ENCODE data around the gene CRIM1. TPM values are rescaled to one million over a fixed set of nuclear protein-coding genes. Genes with fewer than 3 reads are reported as not detected.

CRIM1 gene
- total RNA-seq, 1 donor from 2014 or later, result 30.3 TPM

DNA sequence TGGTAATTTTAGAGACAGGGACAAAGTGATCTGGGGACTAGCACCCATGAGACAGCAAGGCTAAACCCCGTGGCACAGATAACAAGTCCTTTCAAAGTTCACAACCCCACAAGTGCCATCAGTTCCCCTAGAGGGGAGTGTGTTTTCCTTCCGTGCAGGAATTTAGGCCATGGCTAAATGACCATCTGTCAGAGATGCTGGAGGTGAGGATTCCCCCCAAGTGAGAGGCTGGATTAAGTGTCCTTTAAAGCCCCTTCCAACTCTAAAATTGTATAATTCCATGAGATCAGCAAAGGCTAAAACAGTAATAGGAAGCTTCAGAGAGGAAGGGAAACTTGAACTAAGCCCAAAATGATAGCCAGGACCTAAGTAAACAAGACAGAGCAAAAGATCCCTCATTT, 233.7 kb downstream of the CRIM1 start:
- Mint-ChIP-seq H3K4me1 (ENCODE audit: unreplicated experiment) (peaks cover 10% of the 10 kb centered on the region), H3K36me3 (peaks cover 51% of the 10 kb centered on the region), H3K27ac (no peak overlapping the region), H3K9me3 (no peaks in the 10 kb centered on the region), H3K27me3 (no peaks in the 10 kb centered on the region), H3K4me3 (no peak overlapping the region)
- DNase-seq (ENCODE audit: extremely low spot score, unreplicated experiment), result no peak
- no peak for TF ChIP-seq CTCF (conservative IDR thresholded peaks at IDR 0.05)

- Mint-ChIP-seq H3K36me3 (peaks cover 33% of the 10 kb centered on the region), H3K4me1 (ENCODE audit: unreplicated experiment) (peaks cover 39% of the 10 kb centered on the region), H3K4me3 (peak overlapping the region; percentile 94), H3K9me3 (no peaks in the 10 kb centered on the region), H3K27me3 (no peaks in the 10 kb centered on the region), H3K27ac (no peak overlapping the region)
- no peak for DNase-seq (ENCODE audit: extremely low spot score, unreplicated experiment)
- no peak for TF ChIP-seq CTCF (conservative IDR thresholded peaks at IDR 0.05)
Observed at GRCh38 chr2:36594849-36595248, 239.3 kb downstream of the CRIM1 start.

GRCh38 chr2:36596397-36596796, 240.8 kb downstream of the CRIM1 start:
- Mint-ChIP-seq H3K4me1 (ENCODE audit: unreplicated experiment) (peaks cover 39% of the 10 kb centered on the region), H3K9me3 (no peaks in the 10 kb centered on the region), H3K27me3 (no peaks in the 10 kb centered on the region), H3K4me3 (peak overlapping the region; percentile 94), H3K36me3 (peaks cover 27% of the 10 kb centered on the region), H3K27ac (peak overlapping the region; percentile 73)
- TF ChIP-seq CTCF (conservative IDR thresholded peaks at IDR 0.05), result no peak
- no peak for DNase-seq (ENCODE audit: extremely low spot score, unreplicated experiment)

- TF ChIP-seq CTCF (conservative IDR thresholded peaks at IDR 0.05), result no peak
- Mint-ChIP-seq H3K27me3 (no peaks in the 10 kb centered on the region), H3K4me3 (peak overlapping the region; percentile 94), H3K4me1 (ENCODE audit: unreplicated experiment) (peaks cover 34% of the 10 kb centered on the region), H3K36me3 (peaks cover 24% of the 10 kb centered on the region), H3K27ac (peak overlapping the region; percentile 73), H3K9me3 (no peaks in the 10 kb centered on the region)
- DNase-seq (ENCODE audit: extremely low spot score, unreplicated experiment), result no peak
Observed at GRCh38 chr2:36597003-36597531, 241.5 kb downstream of the CRIM1 start.

DNA sequence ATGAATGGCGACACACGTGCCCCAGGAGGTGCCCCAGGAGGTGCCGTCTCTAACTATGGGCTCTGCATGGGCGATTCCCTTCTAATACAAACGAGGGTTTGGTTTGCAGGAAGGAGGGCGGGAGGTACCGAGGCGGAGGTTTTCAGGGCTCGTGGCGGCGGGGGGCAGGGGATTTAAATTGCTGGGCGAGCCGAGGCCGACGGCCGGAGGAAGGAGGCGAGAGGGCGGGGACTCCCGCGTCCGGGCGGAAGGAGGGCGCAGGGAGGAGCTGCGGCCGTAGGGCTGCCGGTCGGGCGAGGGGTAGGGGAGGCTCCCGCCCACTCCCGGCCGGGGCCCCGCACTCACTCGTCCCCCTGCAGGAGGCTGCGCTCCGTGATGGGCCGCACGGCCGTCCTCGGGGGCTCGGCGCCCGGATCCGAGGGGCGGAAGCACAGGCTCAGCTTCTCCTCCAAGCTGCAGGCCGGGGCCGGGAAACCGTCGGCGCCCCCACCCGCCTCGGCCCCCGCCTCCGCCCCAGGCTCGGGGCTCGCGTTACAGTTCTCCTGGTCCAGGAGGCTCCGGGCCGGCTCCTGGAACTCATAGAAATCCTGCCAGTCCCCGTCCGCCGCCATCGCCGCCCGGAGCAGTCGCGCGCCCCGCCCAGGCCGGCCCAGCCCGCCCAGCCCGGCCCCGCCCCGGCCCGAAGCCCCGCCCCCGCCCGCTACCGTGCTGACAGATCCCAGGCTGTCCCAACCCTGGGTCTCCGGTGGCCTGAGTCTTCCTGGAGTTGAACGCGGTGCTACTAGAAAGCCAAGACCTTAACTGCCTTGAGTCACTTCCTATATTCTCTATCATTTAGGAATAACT, 242.2 kb downstream of the CRIM1 start, which contains the start of gene FEZ2:
FEZ2 (minus strand) TSS at position 637 of the 846 bp plus-strand sequence; CDS start at position 611, 26 bp downstream.
- Mint-ChIP-seq H3K27ac (peak within 1 kb of the TSS; percentile 73), H3K27me3 (no peaks in the 10 kb centered on the region), H3K4me1 (ENCODE audit: unreplicated experiment) (peaks cover 34% of the 10 kb centered on the region), H3K36me3 (peaks cover 23% of the 10 kb centered on the region), H3K4me3 (peak within 1 kb of the TSS; percentile 94), H3K9me3 (no peaks in the 10 kb centered on the region)
- DNase-seq (ENCODE audit: extremely low spot score, unreplicated experiment), result peak; percentile 86
- TF ChIP-seq CTCF (conservative IDR thresholded peaks at IDR 0.05), result peak; percentile 36

Other genes with a start within 250 kb of the CRIM1 start
- gene FEZ2, start 242.4 kb downstream of the CRIM1 start, total RNA-seq (ENCODE audit: low replicate concordance), result 29.9 and 34.4 TPM in 2 replicates

All from type B pancreatic cell (in vitro differentiated cells).